ENCODE measurements around the gene COA7. TPM values are rescaled to one million over a fixed set of nuclear protein-coding genes. Genes with fewer than 3 reads are reported as not detected.
"Not testable (repeated sequence)": the region's sequence is repeated elsewhere in the genome, so short reads cannot be mapped to it uniquely, and the experiment has no call there.

COA7 gene
- total RNA-seq, 1 donor from 2014 or later: 12.0 TPM

DNA sequence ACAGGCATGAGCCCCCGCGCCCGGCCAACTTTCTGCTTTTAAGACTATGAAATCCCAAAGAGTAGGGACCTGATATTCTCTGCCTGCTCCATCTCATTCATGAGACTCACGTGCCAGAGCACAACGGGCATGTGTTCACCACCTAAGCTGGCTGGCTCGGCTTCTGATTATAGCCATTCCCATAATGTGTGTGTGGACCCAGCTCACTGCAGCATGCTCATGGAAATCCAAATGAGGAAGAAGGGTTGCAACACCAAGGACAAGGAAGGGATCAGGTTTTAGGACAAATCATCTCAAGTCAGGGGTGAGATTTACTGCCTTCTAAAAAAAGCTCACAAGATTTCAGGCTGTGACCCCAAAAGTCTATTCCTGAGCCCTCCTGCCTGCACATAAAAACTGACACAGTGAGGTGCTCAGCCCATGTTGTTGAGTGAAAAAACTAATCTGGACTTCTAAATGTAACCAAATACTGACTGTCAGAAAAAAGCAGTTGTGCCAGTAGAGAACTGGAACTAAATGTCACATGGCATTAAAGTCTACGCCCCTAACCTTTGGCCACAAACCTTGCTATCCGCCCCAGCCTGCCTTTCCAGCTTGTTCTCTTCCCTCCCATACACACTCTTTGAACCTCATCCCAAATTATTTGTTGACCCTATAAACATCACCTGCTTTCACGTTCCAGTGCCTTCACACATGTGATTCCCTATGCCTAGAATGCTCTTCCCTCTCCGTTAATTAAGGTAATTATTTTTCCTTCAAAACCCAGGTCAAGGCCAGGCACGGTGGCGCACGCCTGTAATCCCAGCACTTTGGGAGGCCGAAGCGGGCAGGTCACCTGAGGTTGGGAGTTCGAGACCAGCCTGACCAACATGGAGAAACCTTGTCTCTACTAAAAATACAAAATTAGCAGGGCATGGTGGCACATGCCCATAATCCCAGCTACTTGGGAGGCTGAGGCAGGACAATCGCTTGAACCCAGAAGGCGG lies 9.1 kb upstream of the COA7 start:
- Histone ChIP-seq H3K36me3 (ENCODE audit: control insufficient read depth in 3 of 3, insufficient read depth in 3 of 3, low read length in 3 of 3) (no peaks in the 10 kb centered on the region), H3K27ac (ENCODE audit: low read depth, low read length) (peak overlapping the region; percentile 74), H3K9me3 (ENCODE audit: control insufficient read depth in 3 of 3, low read length in 3 of 3) (no peaks in the 10 kb centered on the region)

DNA sequence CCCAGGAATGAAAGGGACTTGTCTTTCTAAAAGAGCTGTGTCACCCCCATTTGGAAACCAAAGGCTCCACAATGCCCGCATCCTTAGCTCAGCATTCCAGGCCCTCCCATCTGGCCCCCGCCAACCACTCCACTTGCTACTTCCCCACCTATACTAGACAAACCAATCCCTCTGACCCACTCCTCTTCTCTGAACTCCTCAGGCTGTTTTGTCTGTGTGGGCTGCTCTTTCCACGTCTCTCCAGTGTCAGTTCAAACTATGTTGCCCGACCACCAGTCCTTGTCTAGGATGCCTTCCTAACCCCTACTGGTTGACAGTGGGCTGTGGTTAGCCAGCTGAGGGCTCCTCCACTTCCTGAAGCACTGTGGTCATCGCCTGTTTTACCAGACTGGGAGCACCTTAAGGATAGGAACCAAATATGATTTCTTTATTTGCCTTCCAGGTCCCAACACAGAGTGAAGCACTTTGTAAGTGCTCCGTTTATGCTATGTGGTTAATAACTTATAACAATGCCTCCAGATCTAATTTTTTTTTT lies 8.1 kb upstream of the COA7 start:
- Histone ChIP-seq H3K9ac (ENCODE audit: low read depth in 1 of 3, low read length in 3 of 3) (no peak overlapping the region), H3K27me3 (ENCODE audit: control insufficient read depth in 3 of 3, insufficient read depth in 3 of 3, low read length in 3 of 3) (no peaks in the 10 kb centered on the region), H3K27ac (ENCODE audit: low read depth, low read length) (no peak overlapping the region), H3K9me3 (ENCODE audit: control insufficient read depth in 3 of 3, low read length in 3 of 3) (no peaks in the 10 kb centered on the region), H3K4me3 (ENCODE audit: low read length in 3 of 3) (no peak overlapping the region), H3K4me1 (ENCODE audit: control insufficient read depth in 3 of 3, insufficient read depth in 3 of 3, low read length in 3 of 3) (peaks cover 6 to 29% (median 17%) of the 10 kb centered on the region in 3 donors), H3K36me3 (ENCODE audit: control insufficient read depth in 3 of 3, insufficient read depth in 3 of 3, low read length in 3 of 3) (no peaks in the 10 kb centered on the region)

More for the DNA sequence above, 9.1 kb upstream of the COA7 start:
- Histone ChIP-seq H3K27me3 (ENCODE audit: control insufficient read depth in 3 of 3, insufficient read depth in 3 of 3, low read length in 3 of 3) (no peaks in the 10 kb centered on the region), H3K4me3 (ENCODE audit: low read length in 3 of 3) (no peak overlapping the region), H3K9ac (ENCODE audit: low read depth in 1 of 3, low read length in 3 of 3) (peak overlapping the region in 1 of 3 donors; percentile 54), H3K4me1 (ENCODE audit: control insufficient read depth in 3 of 3, insufficient read depth in 3 of 3, low read length in 3 of 3) (peaks cover 6 to 29% (median 17%) of the 10 kb centered on the region in 3 donors)

GRCh38 chr1:52702886-52703787 lies 5.0 kb upstream of the COA7 start:
- Histone ChIP-seq H3K4me1 (ENCODE audit: control insufficient read depth in 3 of 3, insufficient read depth in 3 of 3, low read length in 3 of 3) (peaks cover 17 to 38% (median 22%) of the 10 kb centered on the region in 3 donors), H3K27ac (ENCODE audit: low read depth, low read length) (peak overlapping the region; percentile 94), H3K9me3 (ENCODE audit: control insufficient read depth in 3 of 3, low read length in 3 of 3) (no peaks in the 10 kb centered on the region), H3K27me3 (ENCODE audit: control insufficient read depth in 3 of 3, insufficient read depth in 3 of 3, low read length in 3 of 3) (no peaks in the 10 kb centered on the region), H3K36me3 (ENCODE audit: control insufficient read depth in 3 of 3, insufficient read depth in 3 of 3, low read length in 3 of 3) (no peaks in the 10 kb centered on the region), H3K9ac (ENCODE audit: low read depth in 1 of 3, low read length in 3 of 3) (peak overlapping the region; percentile 77 to 96 (median 90)), H3K4me3 (ENCODE audit: low read length in 3 of 3) (peak overlapping the region; percentile 73 to 92 (median 74))

DNA sequence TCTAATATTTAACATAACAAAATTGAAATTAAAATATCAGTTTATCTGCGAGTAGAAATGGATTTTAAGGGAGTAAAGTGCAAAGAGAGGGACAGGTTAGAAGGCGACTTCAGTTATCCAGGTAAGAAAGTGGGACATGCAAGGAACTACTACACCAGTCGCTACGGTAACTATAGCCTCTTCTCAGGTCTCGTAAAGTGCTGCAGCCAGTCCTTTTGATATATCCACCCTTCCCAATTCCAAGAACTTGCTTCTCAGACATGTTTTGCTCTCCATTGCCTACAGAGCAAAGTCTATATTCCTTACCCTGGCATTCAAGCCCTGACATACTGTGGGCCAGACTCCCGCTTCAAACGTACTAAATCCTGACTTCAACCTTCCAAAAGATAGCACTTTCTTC lies 2.5 kb downstream of the COA7 start:
- Histone ChIP-seq H3K27ac (ENCODE audit: low read depth, low read length) (no peak overlapping the region), H3K4me1 (ENCODE audit: control insufficient read depth in 3 of 3, insufficient read depth in 3 of 3, low read length in 3 of 3) (peaks cover 6 to 10% (median 9%) of the 10 kb centered on the region in 3 donors), H3K27me3 (ENCODE audit: control insufficient read depth in 3 of 3, insufficient read depth in 3 of 3, low read length in 3 of 3) (no peaks in the 10 kb centered on the region), H3K9me3 (ENCODE audit: control insufficient read depth in 3 of 3, low read length in 3 of 3) (no peaks in the 10 kb centered on the region), H3K9ac (ENCODE audit: low read depth in 1 of 3, low read length in 3 of 3) (no peak overlapping the region), H3K4me3 (ENCODE audit: low read length in 3 of 3) (no peak overlapping the region), H3K36me3 (ENCODE audit: control insufficient read depth in 3 of 3, insufficient read depth in 3 of 3, low read length in 3 of 3) (peaks cover 14 to 19% (median 15%) of the 10 kb centered on the region in 3 donors)

GRCh38 chr1:52693843-52694242 lies 4.3 kb downstream of the COA7 start:
- Histone ChIP-seq H3K9ac (ENCODE audit: low read depth in 1 of 3, low read length in 3 of 3) (no peak overlapping the region), H3K4me1 (ENCODE audit: control insufficient read depth in 3 of 3, insufficient read depth in 3 of 3, low read length in 3 of 3) (peaks cover 6 to 9% (median 6%) of the 10 kb centered on the region in 3 donors), H3K9me3 (ENCODE audit: control insufficient read depth in 3 of 3, low read length in 3 of 3) (no peaks in the 10 kb centered on the region), H3K36me3 (ENCODE audit: control insufficient read depth in 3 of 3, insufficient read depth in 3 of 3, low read length in 3 of 3) (peaks cover 15 to 19% (median 19%) of the 10 kb centered on the region in 3 donors), H3K4me3 (ENCODE audit: low read length in 3 of 3) (no peak overlapping the region), H3K27ac (ENCODE audit: low read depth, low read length) (no peak overlapping the region), H3K27me3 (ENCODE audit: control insufficient read depth in 3 of 3, insufficient read depth in 3 of 3, low read length in 3 of 3) (no peaks in the 10 kb centered on the region)

GRCh38 chr1:52693351-52693750 lies 4.8 kb downstream of the COA7 start:
- H3K27ac ChIP-seq (ENCODE audit: low read depth, low read length); H3K27me3 ChIP-seq (ENCODE audit: control insufficient read depth in 3 of 3, insufficient read depth in 3 of 3, low read length in 3 of 3); H3K9me3 ChIP-seq (ENCODE audit: control insufficient read depth in 3 of 3, low read length in 3 of 3); H3K9ac ChIP-seq (ENCODE audit: low read depth in 1 of 3, low read length in 3 of 3); H3K4me3 ChIP-seq (ENCODE audit: low read length in 3 of 3); H3K4me1 ChIP-seq (ENCODE audit: control insufficient read depth in 3 of 3, insufficient read depth in 3 of 3, low read length in 3 of 3): not testable (repeated sequence)
- H3K36me3 ChIP-seq (ENCODE audit: control insufficient read depth in 3 of 3, insufficient read depth in 3 of 3, low read length in 3 of 3): peaks cover 15 to 22% (median 21%) of the 10 kb centered on the region in 3 donors

- Histone ChIP-seq H3K4me3 (ENCODE audit: low read length in 3 of 3) (no peak overlapping the region), H3K27ac (ENCODE audit: low read depth, low read length) (no peak overlapping the region), H3K36me3 (ENCODE audit: control insufficient read depth in 3 of 3, insufficient read depth in 3 of 3, low read length in 3 of 3) (peaks cover 20 to 28% (median 24%) of the 10 kb centered on the region in 3 donors), H3K4me1 (ENCODE audit: control insufficient read depth in 3 of 3, insufficient read depth in 3 of 3, low read length in 3 of 3) (peaks cover 0 to 2% (median under 1%) of the 10 kb centered on the region in 3 donors), H3K27me3 (ENCODE audit: control insufficient read depth in 3 of 3, insufficient read depth in 3 of 3, low read length in 3 of 3) (no peaks in the 10 kb centered on the region), H3K9me3 (ENCODE audit: control insufficient read depth in 3 of 3, low read length in 3 of 3) (no peaks in the 10 kb centered on the region), H3K9ac (ENCODE audit: low read depth in 1 of 3, low read length in 3 of 3) (no peak overlapping the region)
Observed at GRCh38 chr1:52692697-52693096, 5.5 kb downstream of the COA7 start.

DNA sequence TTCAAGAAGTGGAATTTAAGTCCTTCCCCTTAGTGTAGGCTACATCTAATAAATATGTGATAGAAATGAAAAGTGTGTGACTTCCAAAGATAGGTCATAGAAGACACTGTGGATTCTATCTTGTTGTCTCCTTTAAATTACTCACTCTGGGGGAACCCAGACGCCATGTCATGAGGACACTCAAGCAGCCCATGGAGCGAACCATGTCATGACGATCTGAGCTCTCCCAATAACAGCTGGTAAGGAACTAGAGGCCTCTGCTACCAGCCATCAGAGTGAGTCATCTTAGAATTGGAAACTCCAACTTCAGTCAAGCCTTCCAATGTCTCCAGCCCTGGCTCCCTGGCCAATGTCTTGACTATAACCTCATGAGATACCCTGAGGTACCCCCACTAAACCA lies 6.3 kb downstream of the COA7 start:
- Histone ChIP-seq H3K27ac (ENCODE audit: low read depth, low read length) (no peak overlapping the region), H3K4me3 (ENCODE audit: low read length in 3 of 3) (no peak overlapping the region), H3K9ac (ENCODE audit: low read depth in 1 of 3, low read length in 3 of 3) (no peak overlapping the region), H3K9me3 (ENCODE audit: control insufficient read depth in 3 of 3, low read length in 3 of 3) (no peaks in the 10 kb centered on the region), H3K27me3 (ENCODE audit: control insufficient read depth in 3 of 3, insufficient read depth in 3 of 3, low read length in 3 of 3) (no peaks in the 10 kb centered on the region), H3K4me1 (ENCODE audit: control insufficient read depth in 3 of 3, insufficient read depth in 3 of 3, low read length in 3 of 3) (no peaks in the 10 kb centered on the region), H3K36me3 (ENCODE audit: control insufficient read depth in 3 of 3, insufficient read depth in 3 of 3, low read length in 3 of 3) (peaks cover 23 to 36% (median 33%) of the 10 kb centered on the region in 3 donors)

DNA sequence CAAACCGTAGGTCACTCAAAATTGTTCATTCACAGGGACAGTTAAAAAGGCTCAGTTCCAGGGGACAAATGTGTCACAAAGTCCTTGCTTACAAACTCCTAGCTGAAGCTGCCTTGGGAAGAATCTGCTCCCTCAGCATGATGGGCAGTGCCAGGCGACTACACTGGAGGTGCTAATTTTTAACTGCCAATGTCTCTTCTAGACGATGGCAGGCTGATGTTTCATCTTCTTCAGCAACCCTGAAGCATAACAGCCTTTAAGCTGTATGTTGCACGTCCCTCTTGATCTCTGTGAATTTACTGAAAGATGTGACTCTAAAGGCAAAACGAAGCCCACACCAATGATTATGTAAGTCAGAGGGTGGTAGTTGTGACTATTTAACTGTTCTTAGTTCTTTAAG lies 11.3 kb downstream of the COA7 start:
- Histone ChIP-seq H3K36me3 (ENCODE audit: control insufficient read depth in 3 of 3, insufficient read depth in 3 of 3, low read length in 3 of 3) (peaks cover 16 to 27% (median 22%) of the 10 kb centered on the region in 3 donors), H3K27ac (ENCODE audit: low read depth, low read length) (no peak overlapping the region), H3K4me1 (ENCODE audit: control insufficient read depth in 3 of 3, insufficient read depth in 3 of 3, low read length in 3 of 3) (peaks cover 0 to 4% (median 2%) of the 10 kb centered on the region in 3 donors), H3K9ac (ENCODE audit: low read depth in 1 of 3, low read length in 3 of 3) (no peak overlapping the region), H3K4me3 (ENCODE audit: low read length in 3 of 3) (no peak overlapping the region), H3K27me3 (ENCODE audit: control insufficient read depth in 3 of 3, insufficient read depth in 3 of 3, low read length in 3 of 3) (no peaks in the 10 kb centered on the region), H3K9me3 (ENCODE audit: control insufficient read depth in 3 of 3, low read length in 3 of 3) (no peaks in the 10 kb centered on the region)
